HG02798 (cell line): Measurements from ENCODE around the gene SLC22A3.
"Not testable (repeated sequence)": the region's sequence is repeated elsewhere in the genome, so short reads cannot be mapped to it uniquely, and the experiment has no call there.

Experiments
- ATAC-seq: cut with Tn5 transposase; IDR thresholded peaks from one replicate; pipeline ENCODE4 v1.9.1; 2021; ENCODE audit warnings: mild to moderate bottlenecking; ENCODE audit not compliant: unreplicated experiment, poor library complexity

Gene SLC22A3

GRCh38 chr6:160367798-160368547 lies 19.8 kb downstream of the SLC22A3 start:
- ATAC-seq: no peak

- ATAC-seq: no peak
Measured at GRCh38 chr6:160368670-160369069, 20.5 kb downstream of the SLC22A3 start.

- not testable (repeated sequence) for ATAC-seq
Measured at GRCh38 chr6:160373601-160374000, 25.4 kb downstream of the SLC22A3 start.

GRCh38 chr6:160374836-160375560 lies 26.8 kb downstream of the SLC22A3 start:
- ATAC-seq: no peak

GRCh38 chr6:160375561-160375949 lies 27.4 kb downstream of the SLC22A3 start:
- ATAC-seq: no peak

- no peak for ATAC-seq
Measured at GRCh38 chr6:160376445-160376844, 28.3 kb downstream of the SLC22A3 start.

GRCh38 chr6:160378218-160378617 lies 30.0 kb downstream of the SLC22A3 start:
- no peak for ATAC-seq

- ATAC-seq: no peak
Measured at GRCh38 chr6:160378882-160379281, 30.7 kb downstream of the SLC22A3 start.

GRCh38 chr6:160379466-160379865 lies 31.3 kb downstream of the SLC22A3 start:
- ATAC-seq: no peak

GRCh38 chr6:160382946-160383345 lies 34.8 kb downstream of the SLC22A3 start:
- ATAC-seq: no peak

- ATAC-seq: no peak
Measured at GRCh38 chr6:160386869-160387530, 38.8 kb downstream of the SLC22A3 start.

- no peak for ATAC-seq
Measured at GRCh38 chr6:160387916-160388643, 39.9 kb downstream of the SLC22A3 start.

GRCh38 chr6:160388922-160389321 lies 40.7 kb downstream of the SLC22A3 start:
- ATAC-seq: no peak

GRCh38 chr6:160391419-160392116 lies 43.4 kb downstream of the SLC22A3 start:
- ATAC-seq: no peak

- ATAC-seq: not testable (repeated sequence)
Measured at GRCh38 chr6:160393442-160393841, 45.3 kb downstream of the SLC22A3 start.

- no peak for ATAC-seq
Measured at GRCh38 chr6:160393891-160394653, 45.9 kb downstream of the SLC22A3 start.

- ATAC-seq: no peak
Measured at GRCh38 chr6:160394654-160395035, 46.5 kb downstream of the SLC22A3 start.

GRCh38 chr6:160395187-160395586 lies 47.0 kb downstream of the SLC22A3 start:
- ATAC-seq: no peak

GRCh38 chr6:160396292-160396691 lies 48.1 kb downstream of the SLC22A3 start:
- no peak for ATAC-seq
